Stimulated activated CD4-positive, alpha-beta T cell treated with anti-CD3 and anti-CD28 coated beads, Interleukin-4, amount 100 ng/mL, for 1 hour (primary cell): ENCODE measurements around the gene CA12.

Source experiments
- DNase-seq: peaks from one replicate; pipeline ENCODE4 v3.0.0-alpha.2; 2020

Gene CA12

GRCh38 chr15:63401714-63402497 lies 20.3 kb upstream of the CA12 start:
- no peak for DNase-seq

GRCh38 chr15:63401078-63401477 lies 19.4 kb upstream of the CA12 start:
- no peak for DNase-seq

GRCh38 chr15:63398456-63398855 lies 16.8 kb upstream of the CA12 start:
- DNase-seq = no peak

GRCh38 chr15:63396152-63396928 lies 14.7 kb upstream of the CA12 start:
- DNase-seq = no peak

GRCh38 chr15:63395730-63396151 lies 14.1 kb upstream of the CA12 start:
- no peak for DNase-seq

- DNase-seq = no peak
Observed at GRCh38 chr15:63392361-63393009, 10.8 kb upstream of the CA12 start.

GRCh38 chr15:63391669-63392360 lies 10.2 kb upstream of the CA12 start:
- no peak for DNase-seq

- no peak for DNase-seq
Observed at GRCh38 chr15:63390689-63391088, 9.0 kb upstream of the CA12 start.

- DNase-seq = no peak
Observed at GRCh38 chr15:63389902-63390670, 8.4 kb upstream of the CA12 start.

- DNase-seq = no peak
Observed at GRCh38 chr15:63388511-63388910, 6.9 kb upstream of the CA12 start.

GRCh38 chr15:63387748-63388493 lies 6.3 kb upstream of the CA12 start:
- DNase-seq = no peak

- DNase-seq = no peak
Observed at GRCh38 chr15:63385911-63386531, 4.4 kb upstream of the CA12 start.

- DNase-seq = no peak
Observed at GRCh38 chr15:63384906-63385305, 3.3 kb upstream of the CA12 start.

GRCh38 chr15:63382966-63383710 lies 1.5 kb upstream of the CA12 start:
- DNase-seq = no peak

GRCh38 chr15:63380808-63381282 lies 801 bp downstream of the CA12 start:
- no peak for DNase-seq

- DNase-seq = no peak
Observed at GRCh38 chr15:63380151-63380807, 1.4 kb downstream of the CA12 start.

GRCh38 chr15:63379492-63380150 lies 2.0 kb downstream of the CA12 start:
- no peak for DNase-seq

GRCh38 chr15:63378946-63379345 lies 2.7 kb downstream of the CA12 start:
- no peak for DNase-seq
